HCT116 (cell line): ENCODE data around the gene GUCA2B.

Experiments used
- ATF3 ChIP-seq: IDR thresholded peaks from 2 replicates; pipeline ENCODE4 v1.6.1; 2012
- CTCF ChIP-seq, 3 experiments: fragments of 200-600 bp in 1 of 3; sonication (generic) in 1 of 3; IDR thresholded peaks in 2 of 3; conservative IDR thresholded peaks in 1 of 3; 2 replicates each; pipeline ENCODE4 v1.5.1; 2012 to 2017; ENCODE audit warnings: low read depth in 2 of 3, low read length in 2 of 3, antibody characterized with exemption in 1 of 3, borderline replicate concordance in 1 of 3, control low read depth in 1 of 3, mild to moderate bottlenecking in 1 of 3, mixed read lengths in 1 of 3, mixed run types in 1 of 3, moderate library complexity in 1 of 3; ENCODE audit not compliant: insufficient read depth in 1 of 3
- MAX ChIP-seq: IDR thresholded peaks from 2 replicates; pipeline ENCODE4 v1.6.1; 2012
- POLR2A ChIP-seq: IDR thresholded peaks from 2 replicates; pipeline ENCODE4 v1.7.0; 2011; ENCODE audit warnings: borderline replicate concordance; ENCODE audit not compliant: insufficient read depth, insufficient read length; ENCODE audit errors: extremely low read depth
- RAD21 ChIP-seq: IDR thresholded peaks from 2 replicates; pipeline ENCODE4 v1.6.1; 2012; ENCODE audit warnings: low read depth, mild to moderate bottlenecking
- REST ChIP-seq: IDR thresholded peaks from 2 replicates; pipeline ENCODE4 v1.6.1; 2012; ENCODE audit warnings: low read depth
- SRF ChIP-seq: IDR thresholded peaks from 2 replicates; pipeline ENCODE4 v1.6.1; 2012; ENCODE audit warnings: low read depth
- ZNF274 ChIP-seq: fragments of 200-500 bp; sonication (Bioruptor generic); IDR thresholded peaks from 2 replicates; pipeline ENCODE4 v1.6.1; 2014; ENCODE audit warnings: mild to moderate bottlenecking, low read depth, low read length, inconsistent platforms

GRCh38 chr1:42153624-42154023 is 414 bp downstream of the GUCA2B start:
- TF ChIP-seq ZNF274 (no peak), CTCF (IDR thresholded peaks at IDR 0.05 in 2 of 3, conservative IDR thresholded peaks at IDR 0.05 in 1 of 3; ENCODE audit: borderline replicate concordance in 1 of 3, insufficient read depth in 1 of 3, low read depth in 2 of 3, low read length in 2 of 3) (no peak), SRF (no peak), ATF3 (no peak), POLR2A (no peak), MAX (no peak), REST (no peak), RAD21 (no peak)
